H9 (cell line): ENCODE measurements around the gene C16orf74. TPM values are rescaled to one million over a fixed set of nuclear protein-coding genes. Genes with fewer than 3 reads are reported as not detected.

ENCODE experiments used
- DNase-seq: peaks from one replicate; pipeline ENCODE4 v3.0.0-alpha.2; 2017
- H2AFZ ChIP-seq: one replicate; pipeline ENCODE4 v1.6.1; 2013; ENCODE audit warnings: mild to moderate bottlenecking, low read length, control low read depth, moderate library complexity
- H2AK5ac ChIP-seq: 2 replicates; pipeline ENCODE4 v1.6.1; 2013; ENCODE audit warnings: low read length, control low read depth, mixed read lengths; ENCODE audit not compliant: insufficient read length
- H2BK120ac ChIP-seq: one replicate; pipeline ENCODE4 v1.6.1; 2013; ENCODE audit warnings: low read depth, mild to moderate bottlenecking, low read length, control low read depth, inconsistent platforms; ENCODE audit not compliant: poor library complexity, severe bottlenecking
- H2BK12ac ChIP-seq: 2 replicates; pipeline ENCODE4 v1.6.1; 2013; ENCODE audit warnings: low read length, control low read depth, mixed read lengths, low read depth; ENCODE audit not compliant: insufficient read length
- H2BK15ac ChIP-seq: 2 replicates; pipeline ENCODE4 v1.6.1; 2013; ENCODE audit warnings: low read depth, low read length, control low read depth
- H2BK20ac ChIP-seq: one replicate; pipeline ENCODE4 v1.6.1; 2013; ENCODE audit warnings: low read depth, mild to moderate bottlenecking, low read length, control low read depth, inconsistent platforms; ENCODE audit not compliant: poor library complexity, severe bottlenecking
- H2BK5ac ChIP-seq: 2 replicates; pipeline ENCODE4 v1.6.1; 2013; ENCODE audit warnings: low read length, control low read depth, mixed read lengths; ENCODE audit not compliant: insufficient read length
- H3K14ac ChIP-seq: 2 replicates; pipeline ENCODE4 v1.6.1; 2013; ENCODE audit warnings: low read length, control low read depth; ENCODE audit not compliant: insufficient read depth
- H3K18ac ChIP-seq: 2 replicates; pipeline ENCODE4 v1.6.1; 2013; ENCODE audit warnings: low read depth, mild to moderate bottlenecking, mixed read lengths, low read length, control low read depth; ENCODE audit not compliant: insufficient read length
- H3K23ac ChIP-seq: 2 replicates; pipeline ENCODE4 v1.6.1; 2013; ENCODE audit warnings: low read length, control low read depth, mixed read lengths, low read depth; ENCODE audit not compliant: insufficient read length
- H3K23me2 ChIP-seq: 2 replicates; pipeline ENCODE4 v1.6.1; 2013; ENCODE audit warnings: low read depth, mild to moderate bottlenecking, mixed read lengths, low read length, control low read depth; ENCODE audit not compliant: insufficient read length, poor library complexity, severe bottlenecking
- H3K27ac ChIP-seq: 2 replicates; pipeline ENCODE4 v1.5.1; 2013; ENCODE audit warnings: low read length, control low read depth, mixed read lengths, low read depth; ENCODE audit not compliant: insufficient read length
- H3K27me3 ChIP-seq: 2 replicates; pipeline ENCODE4 v1.6.1; 2013; ENCODE audit warnings: low read length, control low read depth, inconsistent platforms; ENCODE audit not compliant: insufficient read depth
- H3K4ac ChIP-seq: 2 replicates; pipeline ENCODE4 v1.6.1; 2013; ENCODE audit warnings: low read depth, mild to moderate bottlenecking, control low read depth, inconsistent platforms, low read length, moderate library complexity
- H3K4me1 ChIP-seq: 2 replicates; pipeline ENCODE4 v1.6.1; 2013; ENCODE audit warnings: low read length, control low read depth, inconsistent platforms; ENCODE audit not compliant: insufficient read depth
- H3K4me2 ChIP-seq: 2 replicates; pipeline ENCODE4 v1.6.1; 2013; ENCODE audit warnings: low read length, control low read depth, mixed read lengths; ENCODE audit not compliant: insufficient read length, insufficient read depth
- H3K56ac ChIP-seq: 2 replicates; pipeline ENCODE4 v1.6.1; 2013; ENCODE audit warnings: low read depth, mild to moderate bottlenecking, mixed read lengths, low read length, control low read depth; ENCODE audit not compliant: insufficient read length
- H3K79me1 ChIP-seq: 2 replicates; pipeline ENCODE4 v1.6.1; 2013; ENCODE audit warnings: low read depth, mild to moderate bottlenecking, moderate library complexity, low read length, control low read depth, inconsistent platforms; ENCODE audit not compliant: insufficient read depth, poor library complexity, severe bottlenecking
- H3K79me2 ChIP-seq: 2 replicates; pipeline ENCODE4 v1.6.1; 2013; ENCODE audit warnings: low read length, control low read depth, inconsistent platforms; ENCODE audit not compliant: insufficient read depth
- H3K9ac ChIP-seq: 2 replicates; pipeline ENCODE4 v1.6.1; 2013; ENCODE audit warnings: low read length, control low read depth, mixed read lengths; ENCODE audit not compliant: insufficient read length; ENCODE audit errors: extremely low read depth
- H3K9me3 ChIP-seq: one replicate; pipeline ENCODE4 v1.6.1; 2013; ENCODE audit warnings: low read depth, low read length, inconsistent platforms; ENCODE audit not compliant: control insufficient read depth
- H3T11ph ChIP-seq: one replicate; pipeline ENCODE4 v1.6.1; 2013; ENCODE audit warnings: mild to moderate bottlenecking, low read length, control low read depth, inconsistent platforms
- H4K20me1 ChIP-seq: one replicate; pipeline ENCODE4 v1.6.1; 2013; ENCODE audit not compliant: control insufficient read depth, insufficient read length, insufficient read depth
- H4K5ac ChIP-seq: 2 replicates; pipeline ENCODE4 v1.6.1; 2013; ENCODE audit warnings: low read depth, mild to moderate bottlenecking, mixed read lengths, low read length, control low read depth; ENCODE audit not compliant: insufficient read length
- H4K8ac ChIP-seq: replicated peaks from 2 replicates; pipeline ENCODE4 v1.6.1; 2013; ENCODE audit warnings: low read length, control low read depth, mixed read lengths, low read depth; ENCODE audit not compliant: insufficient read length
- H4K91ac ChIP-seq: 2 replicates; pipeline ENCODE4 v1.6.1; 2013; ENCODE audit warnings: low read depth, mild to moderate bottlenecking, moderate library complexity, mixed read lengths, low read length, control low read depth; ENCODE audit not compliant: insufficient read length
- H3K27ac Mint-ChIP-seq, 3 experiments: 2 replicates in 2 of 3; 3 replicates in 1 of 3; pipeline ENCODE4 v1.8.0; 2020 to 2021; ENCODE audit warnings: mixed read lengths in 3 of 3, mild to moderate bottlenecking in 1 of 3, moderate library complexity in 1 of 3
- H3K27me3 Mint-ChIP-seq: 2 replicates; pipeline ENCODE4 v1.8.0; 2021; ENCODE audit warnings: low read depth, mild to moderate bottlenecking, moderate library complexity, mixed read lengths
- H3K36me3 Mint-ChIP-seq, 3 experiments: 2 replicates in 2 of 3; 3 replicates in 1 of 3; pipeline ENCODE4 v1.8.0; 2020 to 2021; ENCODE audit warnings: low read depth in 3 of 3, mixed read lengths in 3 of 3; ENCODE audit not compliant: insufficient read depth in 1 of 3
- H3K4me1 Mint-ChIP-seq, 2 experiments: 2 replicates each; pipeline ENCODE4 v1.8.0; 2020; ENCODE audit warnings: mixed read lengths in 2 of 2
- H3K4me3 Mint-ChIP-seq, 2 experiments: 2 replicates in 1 of 2; 3 replicates in 1 of 2; pipeline ENCODE4 v1.8.0; 2020 to 2021; ENCODE audit warnings: mild to moderate bottlenecking in 2 of 2, mixed read lengths in 2 of 2, moderate library complexity in 1 of 2
- H3K9me3 Mint-ChIP-seq, 2 experiments: 2 replicates in 1 of 2; 3 replicates in 1 of 2; pipeline ENCODE4 v1.8.0; 2020; ENCODE audit warnings: mild to moderate bottlenecking in 2 of 2, mixed read lengths in 2 of 2, moderate library complexity in 1 of 2
- CTCF ChIP-seq: fragments of 200-600 bp; sonication (generic); conservative IDR thresholded peaks from 3 replicates; pipeline ENCODE4 v1.8.0; 2021; ENCODE audit warnings: antibody characterized with exemption, mild to moderate bottlenecking
- WGBS: extraction: QIAGEN DNeasy Blood & Tissue Kit; methylation state at CpG from one replicate; pipeline ENCODE4 v1.1.7; 2013; ENCODE audit warnings: missing lambda C conversion rate, low lambda C conversion rate, mixed read lengths; ENCODE audit not compliant: insufficient read length; ENCODE audit errors: extremely low coverage; 5-methylcytosine and 5-hydroxymethylcytosine counted together
- total RNA-seq: library from RNA; stranded (reverse); gene quantifications from 2 replicates; pipeline ENCODE4 v1.2.1, GENCODE V29; 2021

C16orf74 gene
- total RNA-seq, 1 experiment from 2014 or later: 5.6 TPM

- Histone ChIP-seq H3K9me3 (no peaks in the 10 kb centered on the region), H3K27me3 (no peaks in the 10 kb centered on the region), H3K79me1 (no peaks in the 10 kb centered on the region), H3K56ac (no peak overlapping the region), H3K27ac (no peak overlapping the region), H2BK120ac (no peak overlapping the region), H4K91ac (no peak overlapping the region), H4K8ac (no peak overlapping the region), H3K23ac (no peak overlapping the region), H3K4ac (no peak overlapping the region), H2AK5ac (no peak overlapping the region), H3K4me1 (no peaks in the 10 kb centered on the region; the same call in 1 of the 2 replicates), H2BK5ac (no peak overlapping the region), H3K14ac (no peak overlapping the region), H2AFZ (no peak overlapping the region), H2BK12ac (no peak overlapping the region), H3K9ac (no peak overlapping the region), H4K5ac (no peak overlapping the region), H3T11ph (no peak overlapping the region), H3K79me2 (no peaks in the 10 kb centered on the region; the same call in 1 of the 2 replicates), H2BK20ac (no peak overlapping the region), H4K20me1 (no peaks in the 10 kb centered on the region), H3K18ac (no peak overlapping the region), H3K4me2 (no peak overlapping the region), H2BK15ac (no peak overlapping the region), H3K23me2 (no peaks in the 10 kb centered on the region)
- no peak for DNase-seq
- Mint-ChIP-seq H3K4me1 (peaks cover 10 to 25% of the 10 kb centered on the region in 2 experiments), H3K9me3 (no peaks in the 10 kb centered on the region), H3K4me3 (peak overlapping the region in 1 of 2 experiments; percentile 55; a peak in 1 of 5 replicates), H3K36me3 (peaks cover 3 to 21% (median 20%) of the 10 kb centered on the region in 3 experiments; a peak in 6 of 7 replicates), H3K27ac (no peak overlapping the region), H3K27me3 (peaks cover 25% of the 10 kb centered on the region)
- no CpG with 5 or more reads among the region's 9 CpGs for WGBS
- no peak for TF ChIP-seq CTCF
These were observed 61.0 kb downstream of the C16orf74 start for GRCh38 chr16:85689950-85690320.
